HuH-7 (cell line): ENCODE data around the gene RPS6KB2.

Source experiments
- DNase-seq: peaks from one replicate; pipeline ENCODE4 v3.0.0; 2011; ENCODE audit warnings: low spot score

RPS6KB2 gene

DNA sequence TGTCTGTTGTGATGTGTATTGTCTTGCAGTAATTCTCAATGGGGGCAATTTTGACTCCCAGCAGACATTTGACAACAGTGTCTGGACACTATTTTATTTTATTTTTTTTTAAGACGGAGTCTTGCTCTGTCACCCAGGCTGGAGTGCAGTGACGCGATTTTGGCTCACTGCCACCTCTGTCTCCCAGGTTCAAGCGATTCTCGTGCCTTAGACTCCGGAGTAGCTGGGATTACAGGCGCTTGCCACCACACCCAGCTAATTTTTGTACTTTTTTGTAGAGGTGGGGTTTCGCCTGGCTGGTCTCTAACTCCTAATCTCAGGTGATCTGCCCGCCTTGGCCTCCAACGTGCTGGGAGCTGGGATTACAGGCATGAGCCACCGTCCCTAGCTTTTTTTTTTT is 1.4 kb downstream of the RPS6KB2 start:
- DNase-seq = no peak

DNA sequence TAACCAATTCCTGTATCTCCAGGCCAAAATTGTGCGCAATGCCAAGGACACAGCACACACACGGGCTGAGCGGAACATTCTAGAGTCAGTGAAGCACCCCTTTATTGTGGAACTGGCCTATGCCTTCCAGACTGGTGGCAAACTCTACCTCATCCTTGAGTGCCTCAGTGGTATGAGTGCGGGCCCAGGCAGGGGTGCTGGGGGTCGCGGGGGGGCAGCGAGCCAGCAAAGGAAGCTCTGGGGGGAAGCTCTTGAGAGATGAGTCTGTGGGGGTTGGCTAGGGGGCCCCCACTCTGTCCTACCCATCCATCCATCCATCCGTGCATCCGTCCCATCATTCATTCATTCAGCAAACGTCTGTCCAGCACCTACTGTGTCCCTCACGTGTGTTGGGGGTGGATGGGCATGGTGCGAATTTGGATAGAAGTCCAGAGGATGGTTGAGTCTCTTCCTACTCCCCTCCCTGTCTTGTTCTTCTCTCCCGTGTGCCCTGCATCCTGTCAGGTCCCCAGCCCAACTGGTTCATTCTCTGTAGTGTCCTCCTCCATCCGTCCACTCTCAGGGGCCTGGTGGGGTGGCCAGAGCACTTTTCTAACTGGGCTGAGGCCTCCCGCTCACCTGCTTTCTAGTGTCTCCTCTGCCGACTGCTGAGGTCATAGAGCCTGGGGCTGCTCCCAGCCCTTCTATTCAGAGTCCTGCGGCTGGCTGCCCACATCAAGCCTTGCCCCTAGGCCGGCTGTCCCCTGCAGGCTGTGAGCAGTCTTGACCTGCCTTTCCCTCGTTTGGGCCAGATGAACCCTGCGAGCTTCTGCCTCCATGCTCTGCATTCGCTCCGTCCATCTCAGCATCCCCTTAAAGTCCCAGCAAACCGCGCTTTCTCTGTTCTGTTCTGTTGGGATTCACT is 3.3 kb downstream of the RPS6KB2 start:
- DNase-seq = no peak

GRCh38 chr11:67432655-67433349 is 4.5 kb downstream of the RPS6KB2 start:
- DNase-seq = no peak

DNA sequence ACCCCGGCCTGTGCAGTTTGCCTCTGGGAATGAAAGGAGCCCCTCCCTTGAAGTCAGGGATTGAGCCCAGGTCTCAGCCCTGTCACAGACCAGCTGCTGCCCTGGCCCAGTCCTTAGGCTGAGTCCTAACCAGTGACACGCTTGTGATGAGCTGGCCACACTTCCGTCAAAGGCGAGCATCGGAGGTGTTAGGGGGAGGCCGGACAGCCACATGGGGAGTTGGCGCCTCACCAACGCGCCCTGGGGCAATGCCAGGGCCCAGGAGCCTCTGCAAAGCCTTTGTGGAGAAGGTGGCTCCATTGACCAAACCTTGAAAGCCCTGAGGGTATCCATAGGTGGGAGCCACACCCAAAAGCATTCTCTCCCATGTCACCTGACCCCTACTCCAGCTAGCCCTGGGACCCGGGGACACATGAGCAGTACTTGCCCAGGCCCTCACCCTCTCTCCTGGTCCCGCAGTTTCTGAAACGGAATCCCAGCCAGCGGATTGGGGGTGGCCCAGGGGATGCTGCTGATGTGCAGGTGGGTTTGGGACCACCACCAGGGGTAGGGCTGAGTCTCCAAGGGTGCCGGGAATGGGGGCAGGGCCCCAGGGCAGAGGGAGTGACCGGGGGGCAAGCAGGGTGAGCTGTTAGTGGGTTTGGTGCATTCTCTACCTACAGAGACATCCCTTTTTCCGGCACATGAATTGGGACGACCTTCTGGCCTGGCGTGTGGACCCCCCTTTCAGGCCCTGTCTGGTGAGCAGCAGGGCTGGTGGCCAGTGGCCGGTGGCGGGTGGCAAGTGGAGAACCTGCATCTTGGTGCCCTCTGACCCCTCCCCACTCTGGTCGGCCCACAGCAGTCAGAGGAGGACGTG is 5.5 kb downstream of the RPS6KB2 start:
- no peak for DNase-seq

DNA sequence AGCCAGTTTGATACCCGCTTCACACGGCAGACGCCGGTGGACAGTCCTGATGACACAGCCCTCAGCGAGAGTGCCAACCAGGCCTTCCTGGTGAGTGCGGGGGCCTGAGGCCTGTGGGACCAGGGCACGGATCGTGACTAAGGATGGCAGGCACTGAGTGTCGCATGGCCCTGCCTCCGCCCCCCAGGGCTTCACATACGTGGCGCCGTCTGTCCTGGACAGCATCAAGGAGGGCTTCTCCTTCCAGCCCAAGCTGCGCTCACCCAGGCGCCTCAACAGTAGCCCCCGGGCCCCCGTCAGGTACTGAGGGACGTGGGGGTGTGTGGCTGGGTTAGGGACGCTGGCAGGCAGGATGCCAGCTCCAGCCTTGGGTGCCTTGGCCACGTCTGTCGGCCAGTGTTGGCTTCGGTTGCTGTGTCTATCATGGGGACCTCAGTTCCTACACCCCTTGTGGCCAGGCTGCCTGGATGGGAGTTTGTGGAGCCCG is 6.1 kb downstream of the RPS6KB2 start:
- no peak for DNase-seq

GRCh38 chr11:67435031-67435726 is 6.9 kb downstream of the RPS6KB2 start:
- no peak for DNase-seq

DNA sequence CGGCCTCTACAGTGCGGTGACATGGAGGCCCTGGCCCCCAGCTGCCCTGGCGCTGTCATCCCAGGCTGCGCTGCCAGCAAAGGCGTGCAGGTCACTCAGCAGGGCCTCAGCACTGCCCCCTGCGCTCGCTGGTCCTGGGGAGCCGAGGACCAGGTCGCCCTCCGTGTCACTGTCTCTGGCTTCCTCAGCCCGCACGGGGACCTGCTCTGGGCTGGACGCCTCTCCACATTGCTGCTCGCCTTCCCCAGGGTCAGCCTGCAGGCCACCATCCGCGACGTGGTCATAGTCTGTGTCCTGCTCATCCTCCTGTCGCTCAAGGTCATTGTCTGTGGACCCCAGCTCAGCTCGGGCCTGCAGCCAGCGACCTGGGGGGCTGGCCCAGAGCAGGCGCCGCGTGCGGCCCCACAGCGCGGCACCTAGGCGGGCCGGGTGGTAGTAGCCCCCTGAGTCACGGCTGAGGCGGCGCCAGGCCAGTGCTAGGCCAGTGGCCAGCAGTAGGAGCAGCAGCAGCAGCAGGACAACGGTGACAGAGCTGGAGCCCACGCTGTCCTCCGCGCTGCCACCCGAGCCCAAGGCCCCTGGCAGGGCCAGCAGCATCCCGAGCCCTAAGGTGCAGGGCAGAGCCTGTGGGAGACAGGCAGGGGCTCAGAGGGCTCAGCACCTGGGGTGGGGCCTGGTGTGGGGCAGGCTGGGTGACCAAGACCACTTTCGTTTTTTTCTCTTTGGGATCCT is 7.6 kb downstream of the RPS6KB2 start:
- DNase-seq = no peak

DNA sequence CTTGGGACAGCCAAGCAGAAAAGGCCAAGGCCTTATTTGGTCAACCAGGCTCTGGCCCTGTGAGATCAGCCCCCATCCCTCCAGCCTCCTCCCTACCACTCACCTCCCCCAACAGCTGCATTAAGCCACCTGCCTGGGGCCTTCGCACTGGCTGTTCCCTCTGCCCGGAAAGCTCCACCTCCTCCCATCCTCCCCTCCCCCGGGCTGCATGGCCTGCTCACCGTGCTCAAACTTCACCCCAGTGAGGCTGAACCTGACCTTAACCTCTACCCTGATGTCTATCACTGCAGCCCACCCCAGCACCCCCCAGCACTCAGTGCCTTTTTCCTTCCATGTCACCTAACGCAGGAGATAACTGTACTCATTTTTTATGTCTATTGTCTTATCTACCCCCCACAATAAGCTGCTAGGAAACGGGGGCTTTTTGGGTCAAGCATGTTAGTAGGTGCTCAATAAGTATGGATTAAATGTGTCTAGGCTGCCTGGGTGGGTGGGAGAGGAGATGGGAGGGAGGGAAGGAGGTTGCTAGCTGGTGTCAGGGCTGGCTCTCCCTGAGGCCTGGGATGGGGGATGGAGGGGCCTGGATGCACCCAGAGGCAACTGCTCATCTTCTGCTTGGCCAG is 8.3 kb downstream of the RPS6KB2 start:
- DNase-seq = no peak

GRCh38 chr11:67437082-67437808 is 9.0 kb downstream of the RPS6KB2 start, which contains the start of gene PTPRCAP:
TSS of gene PTPRCAP (minus strand) at chr11:67437682. CDS start at chr11:67437619, 63 bp downstream.
- no peak for DNase-seq

DNA sequence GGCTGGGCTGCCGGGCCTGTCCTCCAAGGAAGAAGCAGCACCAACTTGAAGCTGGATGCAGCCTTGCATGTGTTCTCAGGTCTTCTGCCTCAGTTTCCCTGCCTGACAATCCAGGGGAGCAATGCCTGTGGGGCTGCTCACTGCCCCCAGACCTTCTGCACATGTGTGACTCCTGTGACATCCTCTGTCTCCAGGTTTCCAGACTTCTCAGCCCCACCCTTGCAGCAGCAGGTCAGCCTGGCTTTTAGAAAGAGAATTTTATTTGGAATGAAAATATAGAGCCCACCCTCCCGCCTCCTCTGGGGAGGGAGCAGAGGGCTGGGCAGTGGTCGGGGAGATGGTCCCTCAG is 9.5 kb downstream of the RPS6KB2 start:
- DNase-seq = no peak

DNA sequence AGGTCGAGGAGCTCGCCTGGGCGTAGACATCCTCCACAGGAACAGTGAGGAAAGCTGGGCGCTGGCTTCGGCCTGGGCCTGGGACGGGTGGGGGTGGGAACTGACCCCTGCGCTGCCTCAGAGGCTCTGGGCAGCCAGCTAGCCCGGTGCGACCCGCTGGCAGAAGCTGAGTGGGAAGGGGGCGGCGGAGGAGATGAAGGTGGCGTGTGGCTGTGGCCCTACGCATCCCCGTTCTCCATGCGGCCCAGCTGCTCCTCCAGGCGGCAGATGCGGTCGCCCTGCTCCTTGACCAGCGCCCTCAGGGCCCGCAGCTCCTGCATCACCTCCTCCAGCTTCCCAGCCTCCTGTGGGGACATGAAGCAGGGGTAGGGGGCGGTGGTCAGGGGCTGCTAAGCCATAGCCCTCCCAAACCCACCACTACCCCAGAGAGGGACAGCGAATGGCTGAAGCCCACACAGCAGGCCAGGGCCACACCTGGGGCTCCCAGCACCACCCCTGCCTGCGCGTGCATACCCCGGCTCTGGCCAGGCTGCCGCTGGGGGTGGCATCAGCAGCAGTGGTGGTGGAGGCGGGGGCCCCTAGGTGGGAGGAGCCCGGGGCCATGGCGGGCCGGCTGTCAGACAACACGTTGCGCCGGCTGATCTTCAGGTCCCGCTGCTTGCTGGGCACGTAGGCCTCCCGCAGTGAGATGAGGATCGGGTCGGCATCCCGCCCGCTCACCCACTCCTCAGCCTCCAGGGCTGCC is 10.0 kb downstream of the RPS6KB2 start:
- no peak for DNase-seq

DNA sequence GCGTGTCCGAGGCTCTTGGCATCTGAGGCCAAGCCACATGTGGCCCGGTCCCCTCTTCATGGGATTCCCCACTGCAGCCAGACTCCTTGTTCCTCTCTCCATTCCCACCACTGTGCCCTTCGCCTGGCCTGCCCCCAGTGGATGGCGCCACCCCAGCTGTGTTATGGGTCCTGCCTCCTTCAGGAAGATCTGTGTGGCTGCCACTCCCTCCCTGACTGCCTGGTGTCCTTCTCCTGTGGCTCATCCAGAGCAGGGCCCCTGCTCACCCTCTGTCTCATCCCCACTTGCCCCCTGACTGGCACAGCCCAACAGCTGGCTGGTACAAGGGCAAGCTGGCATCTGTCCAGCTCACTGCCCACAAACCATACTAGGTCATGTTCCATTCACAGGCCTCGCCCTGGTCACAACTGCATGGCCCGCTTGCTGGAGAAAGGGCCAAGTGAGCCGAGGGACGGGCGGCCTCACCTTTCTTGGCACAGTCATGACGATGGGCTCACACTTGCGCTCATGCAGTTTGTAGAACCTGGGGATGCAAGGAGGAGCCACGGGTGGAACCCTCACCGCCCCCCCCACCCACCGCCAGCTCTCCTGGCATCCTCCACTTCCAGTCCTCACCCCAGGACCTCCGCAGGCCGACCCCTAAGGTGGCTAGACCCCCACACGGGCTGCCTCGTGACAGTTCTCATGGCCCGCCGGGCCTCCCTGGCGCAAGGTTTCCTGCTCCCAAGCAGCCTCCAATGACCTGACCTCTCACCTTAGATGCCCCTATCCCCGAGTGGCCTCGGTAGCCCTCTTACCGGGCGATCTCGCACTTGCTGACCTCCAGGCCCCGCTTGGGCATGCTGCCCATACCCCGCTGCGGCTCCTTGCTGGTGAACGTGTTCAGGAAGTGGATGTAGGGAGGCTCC is 11.3 kb downstream of the RPS6KB2 start:
- DNase-seq = peak; percentile 91

- DNase-seq = no peak
Measured at GRCh38 chr11:67440229-67441097, 12.2 kb downstream of the RPS6KB2 start.

GRCh38 chr11:67441098-67441563 is 12.8 kb downstream of the RPS6KB2 start:
- no peak for DNase-seq

GRCh38 chr11:67441731-67442351 is 13.5 kb downstream of the RPS6KB2 start:
- DNase-seq = no peak
